GM21526 (cell line): ENCODE results near the gene ZAR1.

Experiments used
- ATAC-seq: cut with Tn5 transposase; IDR thresholded peaks from one replicate; pipeline ENCODE4 v1.9.1; 2021; ENCODE audit warnings: moderate library complexity; ENCODE audit not compliant: unreplicated experiment, low FRiP score

ZAR1 gene

GRCh38 chr4:48489683-48490011, 405 bp upstream of the ZAR1 start:
- ATAC-seq, result no peak

DNA sequence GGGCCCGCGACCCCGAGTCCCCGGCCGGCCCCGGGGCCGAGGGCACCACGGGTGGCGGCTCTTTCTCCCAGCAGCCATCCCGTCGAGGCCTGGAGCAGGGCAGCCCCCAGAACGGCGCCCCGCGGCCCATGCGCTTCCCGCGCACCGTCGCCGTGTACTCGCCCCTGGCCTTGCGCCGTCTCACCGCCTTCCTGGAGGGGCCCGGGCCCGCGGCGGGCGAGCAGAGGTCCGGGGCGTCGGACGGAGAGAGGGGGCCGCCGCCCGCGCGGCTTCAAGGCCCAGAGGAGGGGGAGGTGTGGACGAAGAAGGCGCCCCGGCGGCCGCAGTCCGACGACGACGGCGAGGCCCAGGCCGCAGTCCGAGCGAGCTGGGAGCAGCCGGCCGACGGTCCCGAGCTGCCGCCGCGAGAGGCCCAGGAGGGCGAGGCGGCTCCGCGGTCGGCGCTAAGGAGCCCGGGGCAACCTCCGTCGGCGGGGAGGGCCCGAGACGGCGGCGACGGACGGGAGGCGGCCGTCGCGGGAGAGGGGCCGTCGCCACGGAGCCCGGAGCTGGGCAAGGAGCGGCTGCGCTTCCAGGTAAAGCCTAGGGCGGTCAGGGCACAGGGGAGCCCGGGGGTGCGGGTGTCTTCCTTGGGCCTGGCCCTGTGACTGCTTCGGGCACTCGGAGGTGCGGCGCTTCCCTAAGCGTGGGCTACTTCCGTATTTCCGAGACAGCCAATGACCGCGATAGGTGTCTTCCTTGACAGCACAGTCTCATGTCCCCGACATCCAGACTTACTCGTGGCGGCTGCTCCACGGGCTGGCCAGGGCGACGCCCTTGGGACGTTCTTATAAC, 845 bp downstream of the ZAR1 start:
- ATAC-seq, result no peak

DNA sequence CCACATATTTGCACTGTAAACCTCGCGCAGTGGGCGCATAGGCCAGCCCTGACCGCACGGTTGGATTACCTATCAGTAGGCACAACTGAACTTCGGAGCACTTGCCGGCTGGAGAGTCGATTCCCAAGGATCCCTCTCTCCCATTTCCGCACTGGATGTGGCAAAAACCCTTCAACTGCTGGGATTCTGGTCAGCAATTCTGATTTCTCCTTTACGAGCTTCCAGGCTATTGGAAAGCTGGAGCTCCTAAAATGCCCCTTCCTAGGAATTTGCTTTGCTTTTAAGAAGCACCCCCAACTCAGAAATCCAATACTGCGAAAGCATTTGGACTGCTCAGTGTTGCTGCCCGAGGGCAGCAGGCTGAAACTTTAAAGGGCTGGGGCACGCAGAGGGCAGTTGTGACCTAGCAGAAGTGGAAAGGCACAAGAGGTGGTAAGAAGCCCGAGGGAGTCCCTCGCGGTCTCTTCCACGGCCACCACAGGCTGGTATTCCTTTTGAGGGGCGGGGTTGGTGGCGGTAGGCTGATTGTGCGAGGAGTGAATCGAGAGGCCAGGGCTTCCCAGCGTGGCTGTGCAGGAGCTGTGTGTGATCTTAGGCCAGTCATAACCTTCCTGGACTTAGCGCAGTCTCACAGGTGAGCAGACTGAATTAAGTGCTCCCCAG, 1.6 kb downstream of the ZAR1 start:
- ATAC-seq, result no peak

GRCh38 chr4:48493452-48494100, 3.5 kb downstream of the ZAR1 start:
- no peak for ATAC-seq

DNA sequence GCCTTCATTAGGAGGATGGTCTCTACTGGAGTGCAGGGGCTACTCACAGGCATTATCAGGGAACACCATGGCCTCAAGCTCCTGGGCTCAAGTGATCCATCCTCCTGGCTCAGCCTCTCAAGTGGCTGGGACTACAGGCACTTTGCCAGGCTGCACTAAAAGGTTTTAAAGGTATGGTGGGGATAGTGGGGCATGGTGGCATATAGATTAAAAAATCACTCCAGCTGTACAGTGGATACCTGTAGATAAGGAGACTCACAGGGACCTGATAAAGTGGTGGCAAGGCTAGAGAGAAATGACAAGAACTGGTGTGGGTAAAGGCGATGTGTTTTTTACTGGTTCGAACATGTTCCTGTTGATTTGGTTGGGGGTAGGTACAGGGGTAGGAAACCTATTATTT, 5.9 kb downstream of the ZAR1 start:
- no peak for ATAC-seq

- ATAC-seq, result no peak
These were observed 8.8 kb downstream of the ZAR1 start for GRCh38 chr4:48498895-48499294.

GRCh38 chr4:48499551-48500066, 9.6 kb downstream of the ZAR1 start:
- peak; percentile 76 for ATAC-seq

- ATAC-seq, result no peak
These were observed 13.4 kb downstream of the ZAR1 start for GRCh38 chr4:48503233-48504025.

GRCh38 chr4:48504026-48504330, 13.9 kb downstream of the ZAR1 start:
- ATAC-seq, result no peak

DNA sequence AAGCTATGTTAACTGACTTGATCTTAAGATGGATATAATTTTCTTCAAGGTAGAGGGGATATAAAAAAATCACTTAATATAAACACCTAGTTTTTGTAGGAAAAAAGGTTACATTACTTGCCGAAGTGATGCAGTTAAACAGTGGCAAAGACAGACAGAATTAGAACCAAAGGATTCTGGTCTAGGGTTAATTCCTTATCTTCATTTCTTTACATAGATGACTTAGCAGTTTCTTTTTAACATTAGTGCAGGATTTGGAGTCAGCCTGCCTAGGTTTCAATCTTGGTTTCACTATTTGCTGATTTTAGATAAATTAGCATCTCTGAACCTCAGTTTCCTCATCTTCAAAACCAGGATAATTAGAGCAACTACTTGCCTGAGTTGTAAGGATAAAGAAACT, 14.3 kb downstream of the ZAR1 start:
- ATAC-seq, result no peak

GRCh38 chr4:48506716-48507115, 16.7 kb downstream of the ZAR1 start:
- ATAC-seq, result no peak

DNA sequence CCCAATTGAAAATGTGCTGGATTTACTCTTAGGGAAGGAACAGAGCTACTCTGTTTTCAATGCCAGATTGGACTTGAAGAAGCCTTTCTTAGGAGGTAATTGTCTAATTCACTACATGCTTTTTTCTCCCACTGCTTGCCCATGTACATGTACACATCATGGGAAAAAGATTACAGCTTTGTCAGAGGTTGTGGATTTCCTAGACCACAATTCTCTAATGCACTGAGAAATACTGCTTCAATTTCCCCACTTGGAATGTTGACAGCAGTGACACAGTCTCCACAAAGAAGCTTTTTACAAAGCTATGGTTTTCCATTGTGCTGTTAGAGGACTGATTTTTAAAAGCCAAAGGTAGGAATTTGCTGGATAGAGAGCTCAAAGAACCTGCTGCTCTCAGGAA, 19.5 kb downstream of the ZAR1 start:
- no peak for ATAC-seq

- no peak for ATAC-seq
These were observed 28.1 kb downstream of the ZAR1 start for GRCh38 chr4:48518143-48518542.

DNA sequence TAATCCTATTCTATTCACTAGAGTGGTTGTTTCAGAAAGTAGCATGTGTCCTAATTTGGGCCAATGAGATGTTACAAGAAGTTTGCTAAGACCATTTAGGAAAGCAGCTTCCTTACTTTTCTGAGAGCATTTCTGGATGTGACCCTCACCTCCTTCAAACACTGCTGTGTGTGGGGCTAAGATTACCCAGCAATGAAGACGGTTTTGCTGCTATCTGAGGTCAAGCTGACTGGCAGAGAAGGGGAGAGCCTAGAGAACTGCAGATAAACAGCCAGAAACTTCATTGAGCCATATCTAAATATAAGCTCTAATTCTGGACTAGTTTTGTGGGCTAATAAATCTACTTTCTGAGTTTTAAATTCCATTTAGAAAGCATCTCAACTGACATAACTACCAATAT, 36.4 kb downstream of the ZAR1 start:
- no peak for ATAC-seq

GRCh38 chr4:48538358-48538757, 48.3 kb downstream of the ZAR1 start:
- no peak for ATAC-seq

- no peak for ATAC-seq
These were observed 49.5 kb downstream of the ZAR1 start for GRCh38 chr4:48539597-48539996.

- ATAC-seq, result no peak
These were observed 52.8 kb downstream of the ZAR1 start for GRCh38 chr4:48542888-48543287.

DNA sequence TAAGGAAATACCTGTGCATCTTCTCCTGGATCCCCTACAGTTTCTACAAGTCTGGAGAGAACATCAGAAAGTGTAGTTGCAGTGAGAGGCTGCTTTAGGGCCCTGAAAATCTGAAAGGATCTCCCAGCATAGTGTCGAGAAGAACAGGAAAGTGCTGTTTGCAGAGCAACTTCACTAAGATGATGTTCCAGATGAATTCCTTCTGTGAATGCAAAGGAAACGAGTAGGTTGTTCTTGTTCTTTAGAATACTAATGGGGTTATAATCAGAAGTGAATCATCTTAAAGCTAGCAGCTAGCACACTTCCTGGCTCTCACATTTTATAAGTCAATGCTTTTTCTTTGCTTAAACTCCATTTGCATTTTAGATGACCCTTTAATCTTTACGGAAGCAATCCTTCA, 53.7 kb downstream of the ZAR1 start:
- no peak for ATAC-seq
